Vagina (tissue), 2 donors: ENCODE data around the gene S100A3.

ENCODE experiments used
- CTCF ChIP-seq, 3 experiments: fragments of 450-650 bp in 2 of 3; fragments of 200-600 bp in 1 of 3; sonication (generic) in 1 of 3; IDR thresholded peaks; one replicate each; pipeline ENCODE4 v1.5.1; 2017 to 2019; ENCODE audit warnings: antibody characterized with exemption in 3 of 3, mild to moderate bottlenecking in 2 of 3, moderate library complexity in 2 of 3
- POLR2AphosphoS5 ChIP-seq, 2 donors: sonication (generic); formaldehyde crosslinking; IDR thresholded peaks; one replicate each; pipeline ENCODE4 v1.9.0; 2017; ENCODE audit warnings: antibody characterized with exemption in 2 of 2, mild to moderate bottlenecking in 2 of 2, low read depth in 1 of 2; ENCODE audit not compliant: insufficient read depth in 1 of 2

GRCh38 chr1:153545067-153546055 lies 3.7 kb downstream of the S100A3 start, which contains the start of gene S100A4:
- no peak for TF ChIP-seq CTCF (IDR thresholded peaks at IDR 0.05)
- peak; percentile 91 to 98 for TF ChIP-seq POLR2AphosphoS5 (IDR thresholded peaks at IDR 0.05; ENCODE audit: insufficient read depth in 1 of 2, low read depth in 1 of 2)
